Heart left ventricle (tissue), 16 donors: Measurements from ENCODE around the gene SPZ1. TPM values are rescaled to one million over a fixed set of nuclear protein-coding genes. Genes with fewer than 3 reads are reported as not detected.

Source experiments
- ATAC-seq, 4 donors: fragments of 200-7000 bp; cut with Tn5 transposase; one replicate each; pipeline ENCODE4 v1.9.1; 2020 to 2022; ENCODE audit warnings: moderate library complexity in 4 of 4, mild to moderate bottlenecking in 3 of 4, moderate number of reproducible peaks in 1 of 4
- DNase-seq, 5 donors: peaks; one replicate each; pipeline ENCODE4 v3.0.0-alpha.2; 2020
- H3K27ac ChIP-seq, 12 donors: fragments of 200-600 bp; sonication (generic) in 4 of 12; one replicate each; pipeline versions ENCODE4 v1.5.0 to v1.8.0; 2016 to 2022; ENCODE audit warnings: mild to moderate bottlenecking in 2 of 12
- H3K27me3 ChIP-seq, 9 donors: fragments of 200-600 bp; sonication (generic) in 2 of 9; one replicate each; pipeline versions ENCODE4 v1.5.1 to v1.8.0; 2016 to 2022; ENCODE audit warnings: mild to moderate bottlenecking in 3 of 9
- H3K36me3 ChIP-seq, 9 donors: fragments of 200-600 bp; sonication (generic) in 2 of 9; one replicate each; pipeline versions ENCODE4 v1.5.0 to v1.8.0; 2018 to 2022; ENCODE audit warnings: mild to moderate bottlenecking in 2 of 9
- H3K4me1 ChIP-seq, 12 donors: fragments of 200-600 bp; sonication (generic) in 4 of 12; one replicate each; pipeline versions ENCODE4 v1.5.0 to v1.8.0; 2016 to 2022; ENCODE audit warnings: mild to moderate bottlenecking in 3 of 12
- H3K4me3 ChIP-seq, 12 donors: fragments of 200-600 bp; sonication (generic) in 4 of 12; one replicate each; pipeline versions ENCODE4 v1.5.0 to v1.8.0; 2017 to 2022; ENCODE audit warnings: mild to moderate bottlenecking in 9 of 12, moderate library complexity in 4 of 12
- H3K9me3 ChIP-seq, 12 donors: fragments of 200-600 bp; sonication (generic) in 4 of 12; one replicate each; pipeline versions ENCODE4 v1.5.0 to v1.8.0; 2016 to 2022; ENCODE audit warnings: mild to moderate bottlenecking in 1 of 12
- CTCF ChIP-seq, 12 donors: fragments of 200-600 bp; sonication (generic) in 4 of 12; IDR thresholded peaks; one replicate each; pipeline versions ENCODE4 v1.5.0 to v1.8.0; 2018 to 2022; ENCODE audit warnings: antibody characterized with exemption in 12 of 12, mild to moderate bottlenecking in 5 of 12
- POLR2A ChIP-seq, 2 donors: fragments of 450-650 bp; IDR thresholded peaks; one replicate each; pipeline ENCODE4 v1.6.1; 2017; ENCODE audit warnings: antibody characterized with exemption in 2 of 2, mild to moderate bottlenecking in 2 of 2, moderate library complexity in 2 of 2
- WGBS, 4 donors: extraction: QIAGEN DNeasy Blood & Tissue Kit in 2 of 4; methylation state at CpG; one replicate each; pipeline versions ENCODE4 v1.1.5 to v1.1.7; 2013 to 2018; 5-methylcytosine and 5-hydroxymethylcytosine counted together
- intact Hi-C, 10 donors: fragments of 100-400 bp; cut with DNase I; formaldehyde crosslinking; loops; one replicate each; pipeline versions ENCODE4 v1.11.1 to v1.14.2; 2022
- polyA plus RNA-seq, 2 donors: library from polyadenylated mRNA; stranded (reverse); fragments of 200-250 nt; gene quantifications; one replicate each; pipeline ENCODE4 v1.2.3, GENCODE V29; 2013
- total RNA-seq, 9 donors: library from RNA; depleted of rRNA in 2 of 9; stranded (reverse); fragments of >200 nt in 2 of 9; fragmentation: NEBNext Ultra II Directional in 3 of 9; extraction: Animal tissue kit (Norgen Biotek cat#: 25700) in 3 of 9; gene quantifications; one replicate each; pipeline versions ENCODE4 v1.1.0 to v1.2.4, GENCODE V29; 2016 to 2023
- donor health status: ischemic (EF 13 %, LVEDD 7.1; RV severe dilation, severe dysfunction).
- donor health status: healthy with polysubstance abuse.
- donor health status: DM: no; HTN: yes; CAD: no.
- donor health status: DM: no; HTN: no; CAD: no.
- donor health status: ischemic (EF 25% LVEDD 6.9; RV normal size, moderate dysfunction).
- donor health status: ischemic (EF 25% LVEDD 5.7; RV mildly dilated, moderate dysfunction).
- donor health status: healthy.
- donor health status: DM: yes; HTN: yes; CAD: no.
- donor health status: ischemic (EF 35%, LVEDD 5.7; RV mildly dilated, moderate dysfunction).
- donor health status: nonischemic (EF 11% LVEDD 7.7; RV severe dilation, severe dysfunction).
- donor health status: DM: yes; HTN: yes; CAD: no.
- donor health status: PGD.
- donor health status: ischemic (EF 29% LVEDD 5.4; RV normal size, mild dysfunction).
- donor health status: nonischemic (EF 23%, LVEDD 6.1; RV moderate dilation, normal function).

The SPZ1 gene
- total and polyA plus RNA-seq, 11 donors = not detected

GRCh38 chr5:80357671-80358070, 37.9 kb downstream of the SPZ1 start:
- no peaks in the 10 kb centered on the region for H3K27me3 ChIP-seq
- TF ChIP-seq CTCF (IDR thresholded peaks at IDR 0.05) = no peak
- no peak for TF ChIP-seq POLR2A (IDR thresholded peaks at IDR 0.05)

GRCh38 chr5:80360914-80361444, 41.2 kb downstream of the SPZ1 start:
- DNase-seq (no peak), ATAC-seq (no peak)
- no peak overlapping the region for H3K27ac ChIP-seq
- no peaks in the 10 kb centered on the region for H3K9me3 ChIP-seq
- no peak overlapping the region for H3K4me3 ChIP-seq
- no peaks in the 10 kb centered on the region for H3K36me3 ChIP-seq
- intact Hi-C loops = no loop called here
- no peaks in the 10 kb centered on the region for H3K4me1 ChIP-seq
- TF ChIP-seq POLR2A (IDR thresholded peaks at IDR 0.05) (no peak), CTCF (IDR thresholded peaks at IDR 0.05) (no peak)
- no peaks in the 10 kb centered on the region for H3K27me3 ChIP-seq

More at GRCh38 chr5:80357671-80358070, 37.9 kb downstream of the SPZ1 start:
- Histone ChIP-seq H3K9me3 (no peaks in the 10 kb centered on the region), H3K4me3 (no peak overlapping the region), H3K27ac (no peak overlapping the region), H3K4me1 (no peaks in the 10 kb centered on the region), H3K36me3 (no peaks in the 10 kb centered on the region)
- intact Hi-C loops = no loop called here
- no peak for ATAC-seq
- no peak for DNase-seq
- 78 to 91% (median 89%) methylated on average over 1 of the region's 1 CpG for WGBS, 4 donors

GRCh38 chr5:80364892-80365291, 45.1 kb downstream of the SPZ1 start:
- Histone ChIP-seq H3K4me1 (no peaks in the 10 kb centered on the region), H3K9me3 (no peaks in the 10 kb centered on the region), H3K27ac (no peak overlapping the region), H3K4me3 (no peak overlapping the region), H3K36me3 (no peaks in the 10 kb centered on the region), H3K27me3 (no peaks in the 10 kb centered on the region)
- intact Hi-C loops = no loop called here
- TF ChIP-seq POLR2A (IDR thresholded peaks at IDR 0.05) = no peak
- TF ChIP-seq CTCF (IDR thresholded peaks at IDR 0.05) = no peak
- ATAC-seq = no peak
- no peak for DNase-seq
- WGBS, 4 donors = 90 to 92% (median 92%) methylated on average over 6 of the region's 6 CpGs

- Histone ChIP-seq H3K36me3 (no peaks in the 10 kb centered on the region), H3K9me3 (no peaks in the 10 kb centered on the region), H3K4me1 (peaks cover 0 to 7% (median 0%) of the 10 kb centered on the region in 12 donors), H3K4me3 (no peak overlapping the region), H3K27me3 (no peaks in the 10 kb centered on the region), H3K27ac (no peak overlapping the region)
- DNase-seq (no peak), ATAC-seq (no peak)
- 84 to 94% (median 87%) methylated on average over 4 of the region's 4 CpGs for WGBS, 4 donors
- TF ChIP-seq POLR2A (IDR thresholded peaks at IDR 0.05) (no peak), CTCF (IDR thresholded peaks at IDR 0.05) (no peak)
- intact Hi-C loops = no loop called here
Measured at GRCh38 chr5:80368661-80369480, 49.1 kb downstream of the SPZ1 start.
